PC-3 (cell line): ENCODE data around the gene TMEM40. TPM values are rescaled to one million over a fixed set of nuclear protein-coding genes. Genes with fewer than 3 reads are reported as not detected.
A peak's percentile ranks its signal among the peaks of the same experiment; 100 is the strongest.

Experiments used
- ATAC-seq: fragments of 200-7000 bp; cut with Tn5 transposase; 2 replicates; pipeline ENCODE4 v1.9.1; 2020; ENCODE audit warnings: mild to moderate bottlenecking, moderate library complexity
- BruUV-seq: library from RNA; stranded (reverse); fragments of 400-500 nt; replicated peaks from 2 replicates; lab custom pipeline; 2021; lab: Mats Ljungman, UMichigan
- CTCF ChIA-PET: fragments of 300-600 bp; sonication (Branson Sonifier 250); formaldehyde crosslinking; loops from one replicate; lab custom pipeline; 2022; ENCODE audit warnings: antibody characterized with exemption; lab: Charles Lee
- POLR2A ChIA-PET: fragments of 300-600 bp; sonication (Branson Sonifier 250); formaldehyde crosslinking; loops from one replicate; lab custom pipeline; 2022; ENCODE audit warnings: antibody characterized with exemption; ENCODE audit not compliant: unreplicated experiment; lab: Charles Lee
- DNase-seq: peaks from one replicate; pipeline ENCODE4 v3.0.0-alpha.2; 2015
- H2AFZ ChIP-seq: fragments of 300-600 bp; sonication (generic); 2 replicates; pipeline ENCODE4 v1.6.0; 2016; ENCODE audit warnings: antibody characterized with exemption, low read length
- H3F3A ChIP-seq: fragments of 300-600 bp; sonication (generic); one replicate; pipeline ENCODE4 v1.6.0; 2017; ENCODE audit warnings: antibody characterized with exemption, low read length, control low read depth, mild to moderate bottlenecking; ENCODE audit not compliant: unreplicated experiment
- H3K27ac ChIP-seq: fragments of 300-600 bp; sonication (generic); 2 replicates; pipeline ENCODE4 v1.5.1; 2016; ENCODE audit warnings: mild to moderate bottlenecking, low read length
- H3K27me3 ChIP-seq: fragments of 300-600 bp; sonication (generic); 2 replicates; pipeline ENCODE4 v1.6.1; 2016; ENCODE audit warnings: low read length, mixed read lengths
- H3K36me3 ChIP-seq: fragments of 300-600 bp; sonication (generic); 2 replicates; pipeline ENCODE4 v1.6.1; 2016; ENCODE audit warnings: low read depth, mixed run types, low read length, mixed read lengths
- H3K4me1 ChIP-seq: fragments of 300-600 bp; sonication (generic); 2 replicates; pipeline ENCODE4 v1.5.1; 2016; ENCODE audit warnings: low read length; ENCODE audit not compliant: insufficient read depth
- H3K4me2 ChIP-seq: fragments of 300-600 bp; sonication (generic); 2 replicates; pipeline ENCODE4 v1.6.0; 2016; ENCODE audit warnings: low read length
- H3K4me3 ChIP-seq: fragments of 300-600 bp; sonication (generic); 2 replicates; pipeline ENCODE4 v1.5.1; 2016; ENCODE audit warnings: mild to moderate bottlenecking, low read length, mixed read lengths
- H3K79me2 ChIP-seq: fragments of 300-600 bp; sonication (generic); 2 replicates; pipeline ENCODE4 v1.6.1; 2017; ENCODE audit warnings: low read length, mixed read lengths
- H3K9ac ChIP-seq: fragments of 300-600 bp; sonication (generic); 2 replicates; pipeline ENCODE4 v1.6.0; 2016; ENCODE audit warnings: mild to moderate bottlenecking, low read length
- H3K9me2 ChIP-seq: fragments of 300-600 bp; sonication (generic); replicated peaks from 2 replicates; pipeline ENCODE4 v1.6.1; 2016; ENCODE audit warnings: mixed run types, low read length, mixed read lengths
- H3K9me3 ChIP-seq: fragments of 300-600 bp; sonication (generic); 2 replicates; pipeline ENCODE4 v1.6.1; 2016; ENCODE audit warnings: low read length, mixed read lengths
- H4K20me1 ChIP-seq: fragments of 300-600 bp; sonication (generic); 2 replicates; pipeline ENCODE4 v1.6.1; 2016; ENCODE audit warnings: low read length, mixed read lengths
- EZH2 ChIP-seq: fragments of 300-600 bp; sonication (generic); IDR thresholded peaks from one replicate; pipeline ENCODE4 v1.6.1; 2017; ENCODE audit warnings: antibody characterized with exemption, mild to moderate bottlenecking, low read length; ENCODE audit not compliant: unreplicated experiment
- EZH2phosphoT487 ChIP-seq: fragments of 300-600 bp; sonication (generic); IDR thresholded peaks from 2 replicates; pipeline ENCODE4 v1.6.1; 2018; ENCODE audit warnings: mild to moderate bottlenecking, antibody characterized with exemption, low read length, borderline replicate concordance
- intact Hi-C: fragments of 100-400 bp; cut with micrococcal nuclease; formaldehyde crosslinking; loops from 2 replicates; pipeline ENCODE4 v1.9.0; 2023
- total RNA-seq: library from RNA; depleted of rRNA; stranded (reverse); fragments of >200 nt; gene quantifications from 2 replicates; pipeline ENCODE4 v1.2.3, GENCODE V29; 2014
- TF ChIP-seq, protein P1 (sequence below): fragments of 300-600 bp; sonication (generic); conservative IDR thresholded peaks from 2 replicates; pipeline ENCODE4 v1.5.1; 2017; ENCODE audit warnings: antibody characterized with exemption, low read depth, mild to moderate bottlenecking, low read length

TMEM40 gene
- total RNA-seq, 1 experiment from 2014 or later = 10.4 TPM

DNA sequence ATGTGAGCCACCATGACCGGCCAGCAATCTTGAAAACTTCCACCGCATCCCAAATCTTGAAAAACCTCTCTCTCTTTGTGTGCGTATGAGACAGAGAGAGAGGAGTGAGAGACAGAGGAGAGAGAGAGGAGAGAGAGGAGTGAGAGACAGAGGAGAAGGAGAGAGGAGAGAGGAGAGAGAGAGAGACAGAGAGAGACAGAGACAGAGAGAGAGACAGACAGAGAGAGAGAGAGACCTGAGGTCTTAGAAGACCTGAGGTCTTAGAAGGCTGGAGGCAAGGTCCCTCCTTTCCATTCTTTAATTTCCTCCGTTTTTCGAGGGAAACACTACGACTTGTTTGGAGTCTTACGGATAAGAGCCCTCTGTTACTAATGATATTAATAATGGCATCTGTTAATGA is 39.5 kb downstream of the TMEM40 start:
- H3F3A ChIP-seq = no peaks in the 10 kb centered on the region
- H3K79me2 ChIP-seq = no peaks in the 10 kb centered on the region
- CTCF ChIA-PET = interaction anchor here (0.5 to 1.9 kb wide), 2 partner anchors 13 to 102 kb away, joined by 6 to 7 read pairs; no protein-coding TSS in a partner anchor
- no peaks in the 10 kb centered on the region for H3K9me3 ChIP-seq
- peak overlapping the region; percentile 78 for H3K4me2 ChIP-seq
- intact Hi-C loops = no loop called here
- no peaks in the 10 kb centered on the region for H3K36me3 ChIP-seq
- TF ChIP-seq EZH2phosphoT487 (no peak), EZH2 (no peak)
- TF ChIP-seq, protein P1, sequence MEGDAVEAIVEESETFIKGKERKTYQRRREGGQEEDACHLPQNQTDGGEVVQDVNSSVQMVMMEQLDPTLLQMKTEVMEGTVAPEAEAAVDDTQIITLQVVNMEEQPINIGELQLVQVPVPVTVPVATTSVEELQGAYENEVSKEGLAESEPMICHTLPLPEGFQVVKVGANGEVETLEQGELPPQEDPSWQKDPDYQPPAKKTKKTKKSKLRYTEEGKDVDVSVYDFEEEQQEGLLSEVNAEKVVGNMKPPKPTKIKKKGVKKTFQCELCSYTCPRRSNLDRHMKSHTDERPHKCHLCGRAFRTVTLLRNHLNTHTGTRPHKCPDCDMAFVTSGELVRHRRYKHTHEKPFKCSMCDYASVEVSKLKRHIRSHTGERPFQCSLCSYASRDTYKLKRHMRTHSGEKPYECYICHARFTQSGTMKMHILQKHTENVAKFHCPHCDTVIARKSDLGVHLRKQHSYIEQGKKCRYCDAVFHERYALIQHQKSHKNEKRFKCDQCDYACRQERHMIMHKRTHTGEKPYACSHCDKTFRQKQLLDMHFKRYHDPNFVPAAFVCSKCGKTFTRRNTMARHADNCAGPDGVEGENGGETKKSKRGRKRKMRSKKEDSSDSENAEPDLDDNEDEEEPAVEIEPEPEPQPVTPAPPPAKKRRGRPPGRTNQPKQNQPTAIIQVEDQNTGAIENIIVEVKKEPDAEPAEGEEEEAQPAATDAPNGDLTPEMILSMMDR = no peak
- POLR2A ChIA-PET = interaction anchor here (0.6 kb wide), 1 partner anchor 168 kb away, joined by 3 read pairs; no protein-coding TSS in a partner anchor
- BruUV-seq = no TSS peak
- no peaks in the 10 kb centered on the region for H4K20me1 ChIP-seq
- H3K4me1 ChIP-seq = no peaks in the 10 kb centered on the region; the same call in 1 of the 2 replicates
- no peaks in the 10 kb centered on the region for H3K27me3 ChIP-seq
- ATAC-seq (peak; percentile 21), DNase-seq (no peak)
- no peak overlapping the region for H3K27ac ChIP-seq
- H3K4me3 ChIP-seq = peak overlapping the region; percentile 55
- H3K9me2 ChIP-seq = no peaks in the 10 kb centered on the region
- H2AFZ ChIP-seq = peak overlapping the region; percentile 67
- no peak overlapping the region for H3K9ac ChIP-seq

DNA sequence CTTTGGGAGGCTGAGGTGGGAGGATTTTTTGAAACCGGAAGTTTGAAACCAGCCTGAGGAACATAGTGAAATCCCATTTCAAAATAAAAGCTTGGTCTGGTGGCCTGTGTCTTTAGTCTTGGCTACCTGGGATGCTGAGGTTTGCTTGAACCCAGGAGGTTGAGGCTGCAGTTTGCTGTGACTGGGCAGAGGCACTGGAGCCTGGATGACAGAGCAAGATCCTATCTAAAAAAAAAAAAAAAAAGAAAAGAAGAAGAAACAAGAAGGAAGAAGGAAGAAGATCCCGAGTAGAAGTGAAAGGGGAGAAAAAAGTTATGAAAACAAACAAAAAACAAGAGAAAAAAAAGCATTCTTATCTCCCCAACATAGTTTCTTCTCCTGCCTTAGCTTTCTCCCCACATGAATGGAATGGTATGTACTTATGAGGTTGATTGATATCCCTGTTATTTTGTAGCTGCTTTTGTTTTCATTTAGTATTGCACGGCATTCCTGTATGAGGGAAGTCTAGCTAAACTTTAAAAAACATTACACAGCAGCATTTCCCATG is 42.4 kb downstream of the TMEM40 start:
- Histone ChIP-seq H3K4me1 (no peaks in the 10 kb centered on the region; the same call in 1 of the 2 replicates), H3F3A (no peaks in the 10 kb centered on the region), H3K4me3 (no peak overlapping the region), H3K27me3 (no peaks in the 10 kb centered on the region), H3K27ac (no peak overlapping the region), H3K9ac (no peak overlapping the region), H3K36me3 (no peaks in the 10 kb centered on the region), H3K9me3 (no peaks in the 10 kb centered on the region), H3K79me2 (no peaks in the 10 kb centered on the region), H3K9me2 (no peaks in the 10 kb centered on the region), H2AFZ (no peak overlapping the region), H4K20me1 (no peaks in the 10 kb centered on the region), H3K4me2 (no peak overlapping the region)
- intact Hi-C loops = no loop called here
- no peak for DNase-seq
- ChIA-PET CTCF (no interaction called here), POLR2A (no interaction called here)
- no TSS peak for BruUV-seq
- TF ChIP-seq EZH2phosphoT487 = no peak
- no peak for ATAC-seq

DNA sequence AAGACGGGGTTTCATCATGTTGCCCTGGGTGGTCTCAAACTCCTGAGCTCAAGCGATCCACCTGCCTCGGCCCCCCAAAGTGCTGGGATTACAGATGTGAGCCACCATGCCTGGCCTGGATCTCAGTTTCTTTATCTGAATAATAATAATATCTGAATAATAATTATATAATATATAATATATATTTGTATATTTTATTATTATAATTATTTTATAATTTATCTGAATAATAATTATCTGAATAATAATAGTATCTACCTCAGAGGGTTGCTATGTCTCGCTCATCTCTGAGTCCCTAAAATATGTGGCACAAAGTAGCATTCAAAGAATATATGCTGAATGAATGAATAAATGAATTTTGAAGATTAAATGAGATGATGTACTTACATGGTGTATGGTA is 44.8 kb downstream of the TMEM40 start:
- Histone ChIP-seq H3K27me3 (no peaks in the 10 kb centered on the region), H3K36me3 (no peaks in the 10 kb centered on the region), H3K4me3 (no peak overlapping the region), H2AFZ (no peak overlapping the region), H3F3A (no peaks in the 10 kb centered on the region), H3K79me2 (no peaks in the 10 kb centered on the region), H3K4me2 (no peak overlapping the region), H3K4me1 (peaks cover 1% of the 10 kb centered on the region; the same call in 1 of the 2 replicates), H3K9me3 (no peaks in the 10 kb centered on the region), H4K20me1 (no peaks in the 10 kb centered on the region), H3K9me2 (no peaks in the 10 kb centered on the region), H3K9ac (no peak overlapping the region), H3K27ac (no peak overlapping the region)
- TF ChIP-seq, protein P1 = no peak
- TF ChIP-seq EZH2 = no peak
- TF ChIP-seq EZH2phosphoT487 = no peak
- BruUV-seq = no TSS peak
- POLR2A ChIA-PET = no interaction called here
- DNase-seq (no peak), ATAC-seq (no peak)
- intact Hi-C loops = no loop called here
- CTCF ChIA-PET = no interaction called here
